HG02588 (cell line): ENCODE measurements around the gene NCF2.
"Not testable (repeated sequence)": the region's sequence is repeated elsewhere in the genome, so short reads cannot be mapped to it uniquely, and the experiment has no call there.

ENCODE experiments used
- ATAC-seq: cut with Tn5 transposase; IDR thresholded peaks from one replicate; pipeline ENCODE4 v1.9.1; 2021; ENCODE audit warnings: mild to moderate bottlenecking, moderate library complexity; ENCODE audit not compliant: unreplicated experiment

NCF2 gene

DNA sequence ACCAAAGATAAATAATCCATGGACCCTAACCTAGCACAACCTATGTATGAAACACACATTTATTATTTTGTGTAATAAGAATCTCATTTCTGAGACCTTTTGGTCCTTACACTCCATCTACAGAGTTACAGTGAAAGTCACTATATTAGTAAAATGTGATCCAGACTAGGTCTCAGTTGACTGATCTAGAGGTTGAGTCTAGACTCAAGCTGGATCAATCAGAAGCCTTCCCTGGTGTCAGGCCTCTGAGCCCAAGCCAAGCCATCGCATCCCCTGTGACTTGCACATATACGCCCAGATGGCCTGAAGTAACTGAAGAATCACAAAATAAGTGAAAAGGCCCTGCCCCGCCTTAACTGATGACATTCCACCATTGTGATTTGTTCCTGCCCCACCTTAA lies 22.7 kb upstream of the NCF2 start:
- not testable (repeated sequence) for ATAC-seq

DNA sequence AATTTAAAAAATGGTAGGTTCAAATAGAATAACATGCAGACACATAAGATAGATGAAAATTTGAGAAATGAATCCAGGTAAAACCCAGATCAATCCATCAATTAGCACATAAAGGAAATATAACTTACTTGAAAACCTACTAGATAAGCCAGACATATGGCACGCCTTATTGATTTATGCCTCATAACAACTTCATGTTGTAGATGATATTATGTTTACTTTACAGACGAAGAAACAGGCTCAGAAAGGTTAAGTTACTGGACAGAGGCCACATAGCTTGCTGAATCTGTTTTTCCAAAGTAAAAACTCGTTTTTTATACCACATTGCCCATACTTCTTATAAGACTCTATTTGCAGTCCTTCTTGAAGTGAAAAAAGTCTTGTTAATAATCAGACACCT lies 22.1 kb upstream of the NCF2 start:
- ATAC-seq, result no peak

DNA sequence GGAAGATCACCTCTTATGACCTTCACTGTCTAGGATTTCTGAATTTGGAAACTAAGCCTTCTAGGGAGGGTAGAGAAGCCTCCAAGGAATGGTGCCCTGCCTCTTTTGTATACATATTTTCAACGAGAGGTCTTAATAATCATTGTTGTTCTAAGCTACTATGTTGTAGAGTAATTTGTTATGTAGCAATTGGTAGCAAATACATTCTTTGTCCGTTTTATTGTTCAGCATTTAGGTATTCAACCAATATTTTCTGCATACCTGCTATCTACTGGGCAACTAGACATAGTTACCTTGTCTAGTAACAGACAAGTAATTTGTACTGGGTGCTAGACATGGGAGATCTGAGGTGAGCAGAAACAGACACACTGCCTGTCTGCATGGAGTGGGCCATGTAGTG lies 20.8 kb upstream of the NCF2 start:
- no peak for ATAC-seq

DNA sequence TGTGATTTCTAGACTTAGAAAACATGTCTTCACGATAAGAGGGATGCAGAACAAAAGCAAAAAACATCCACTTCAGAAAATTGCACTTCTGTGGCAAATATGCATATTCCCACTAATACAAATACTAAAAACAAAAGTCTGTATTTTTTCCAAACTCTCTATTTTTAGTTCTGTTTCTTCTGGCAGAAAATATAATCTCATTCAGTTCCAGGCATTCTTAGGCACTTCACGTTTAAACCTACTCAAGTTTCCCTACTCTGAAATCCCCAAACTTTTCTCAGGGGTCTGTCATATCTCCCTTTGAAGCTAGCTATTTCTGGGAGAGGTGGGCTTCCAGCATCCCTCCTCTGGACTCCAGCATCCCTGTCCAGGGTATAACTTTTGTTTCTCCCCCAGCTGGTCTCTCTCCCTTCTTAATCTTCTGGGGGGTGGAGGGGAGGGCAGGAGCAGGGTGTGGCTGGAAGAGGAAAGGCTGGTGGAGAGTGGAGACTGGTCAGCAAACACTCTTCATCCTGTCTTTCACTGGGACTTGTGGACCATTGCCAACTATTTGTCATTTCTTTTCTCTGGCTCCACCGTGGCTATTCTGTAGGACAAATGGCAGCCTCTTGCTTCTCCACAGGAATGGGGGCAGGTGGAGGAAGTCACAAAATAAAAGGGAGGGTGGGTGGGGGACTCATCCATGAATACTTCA lies 19.6 kb upstream of the NCF2 start:
- ATAC-seq, result no peak

DNA sequence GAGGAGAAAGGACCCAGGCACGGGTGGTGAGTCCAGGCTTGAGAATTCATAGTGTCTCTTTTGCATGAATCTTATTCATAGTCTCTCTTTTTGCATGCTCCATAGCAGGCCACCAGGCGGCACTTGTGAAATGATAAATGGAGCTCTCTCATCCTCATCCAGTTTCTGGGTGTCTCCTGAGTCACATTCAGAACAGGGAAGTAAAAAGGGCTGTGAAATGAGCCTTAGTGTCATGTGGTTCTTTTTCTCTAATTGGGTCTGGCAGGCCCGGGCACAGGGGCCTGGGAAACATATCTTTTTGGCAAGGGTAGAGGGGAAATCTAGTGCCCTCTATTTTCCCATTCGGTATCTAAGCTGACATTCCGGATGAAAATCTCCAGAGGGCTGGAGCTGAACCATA lies 19.1 kb upstream of the NCF2 start:
- ATAC-seq, result no peak

DNA sequence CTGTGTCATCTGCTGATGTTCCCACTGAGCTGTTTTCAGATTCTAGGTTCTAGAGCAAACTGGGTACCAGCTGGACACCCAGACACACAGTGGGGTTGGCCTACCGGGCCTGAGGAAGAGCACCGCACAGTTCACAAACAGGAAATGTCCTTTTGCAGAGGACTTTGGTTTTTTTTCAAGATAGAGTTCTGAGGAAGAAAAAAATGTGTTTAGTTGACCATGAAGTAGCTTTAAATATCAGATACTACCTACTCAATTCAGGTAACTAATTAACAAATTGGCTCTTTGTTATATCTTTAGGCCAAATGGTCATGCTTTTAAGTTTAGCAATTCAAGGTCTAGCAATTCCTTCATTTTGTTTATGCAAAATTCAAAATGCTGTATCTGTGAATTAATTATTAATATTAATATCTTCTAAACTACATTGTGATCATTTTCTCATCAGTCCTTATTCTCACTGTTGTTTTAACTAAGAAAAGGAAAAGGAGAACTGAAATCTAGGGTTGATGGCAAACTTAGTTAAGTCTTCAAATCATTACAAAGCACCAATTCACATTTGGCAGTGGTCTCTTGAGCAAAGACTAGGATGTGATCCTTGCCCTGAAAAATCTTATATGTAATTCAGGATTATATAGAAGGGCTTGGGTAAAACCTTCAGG lies 17.2 kb upstream of the NCF2 start:
- peak; percentile 35 for ATAC-seq

DNA sequence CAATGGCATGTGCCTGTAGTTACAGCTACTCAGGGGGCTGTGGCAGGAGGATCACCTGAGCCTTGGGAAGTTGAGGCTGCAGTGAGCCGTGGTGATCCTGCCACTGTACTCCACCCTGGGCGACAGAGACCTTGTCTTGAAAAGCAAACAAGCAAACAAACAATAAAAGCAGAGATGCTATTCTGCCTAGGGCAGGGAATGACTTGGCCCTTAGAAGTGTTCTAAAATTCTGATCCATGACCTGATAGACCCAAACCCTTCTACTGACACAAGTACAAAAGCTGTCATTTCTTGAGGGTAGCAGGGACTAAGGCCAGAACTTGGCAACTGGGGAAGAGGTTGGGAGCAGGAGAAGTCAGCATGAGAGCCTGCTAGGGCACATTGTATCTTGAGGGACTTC lies 15.6 kb upstream of the NCF2 start:
- ATAC-seq, result no peak

DNA sequence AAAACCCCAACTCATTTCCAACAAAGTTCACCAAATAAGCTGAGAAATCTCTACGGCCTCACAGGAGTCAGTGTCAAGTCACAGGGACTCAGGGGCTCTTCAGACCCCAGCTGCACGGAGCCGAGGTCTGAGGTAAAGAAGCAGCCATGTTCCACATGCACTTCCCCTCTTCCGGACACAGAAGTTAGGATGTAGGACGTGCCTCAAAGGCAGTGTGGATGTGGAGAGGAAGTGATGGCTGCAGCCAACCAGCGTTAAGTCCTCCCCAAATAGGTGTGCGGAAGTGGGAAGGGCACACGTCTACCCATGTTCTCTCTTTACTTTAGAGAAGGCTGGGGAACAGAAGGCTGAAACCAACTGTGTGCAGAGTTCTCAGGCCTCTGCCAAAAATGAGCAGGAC lies 14.6 kb upstream of the NCF2 start:
- peak; percentile 3 for ATAC-seq

DNA sequence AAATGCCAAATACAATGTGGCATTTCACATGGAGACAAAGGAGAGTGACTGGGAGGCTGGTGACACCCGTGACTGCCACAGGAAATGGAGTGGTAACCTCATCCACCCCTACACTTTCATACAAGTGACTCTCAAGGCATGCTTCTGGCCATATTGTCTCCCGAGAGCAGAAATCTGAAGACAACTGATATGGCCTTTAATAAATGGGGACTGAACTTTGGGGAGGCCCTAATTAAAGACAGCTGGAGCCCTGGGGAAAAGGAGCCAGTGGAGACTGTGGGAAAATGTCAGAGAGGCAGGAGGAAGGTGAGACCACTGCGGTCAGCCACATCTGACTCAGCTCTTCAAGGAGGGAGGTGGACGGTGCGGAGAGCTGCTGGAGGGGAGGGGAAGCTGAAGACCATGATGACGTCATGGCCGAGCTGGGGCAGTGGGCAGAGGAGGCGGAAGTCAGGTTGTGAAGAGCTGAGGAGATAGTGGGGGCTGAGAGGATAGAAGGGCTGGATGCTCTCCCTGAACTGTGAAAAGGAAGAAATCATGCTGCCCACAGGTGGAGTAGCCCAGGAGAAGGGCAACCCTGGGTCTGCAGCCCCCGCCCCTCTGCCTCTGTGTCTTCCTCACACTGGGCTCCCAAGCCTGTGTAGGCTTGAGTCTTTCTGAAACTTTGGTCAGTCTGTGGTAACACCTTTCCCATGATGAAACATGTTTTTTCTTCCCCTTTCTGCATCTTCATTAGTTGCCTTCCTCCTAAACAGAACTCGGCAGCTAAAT lies 14.0 kb upstream of the NCF2 start:
- peak; percentile 42 for ATAC-seq

DNA sequence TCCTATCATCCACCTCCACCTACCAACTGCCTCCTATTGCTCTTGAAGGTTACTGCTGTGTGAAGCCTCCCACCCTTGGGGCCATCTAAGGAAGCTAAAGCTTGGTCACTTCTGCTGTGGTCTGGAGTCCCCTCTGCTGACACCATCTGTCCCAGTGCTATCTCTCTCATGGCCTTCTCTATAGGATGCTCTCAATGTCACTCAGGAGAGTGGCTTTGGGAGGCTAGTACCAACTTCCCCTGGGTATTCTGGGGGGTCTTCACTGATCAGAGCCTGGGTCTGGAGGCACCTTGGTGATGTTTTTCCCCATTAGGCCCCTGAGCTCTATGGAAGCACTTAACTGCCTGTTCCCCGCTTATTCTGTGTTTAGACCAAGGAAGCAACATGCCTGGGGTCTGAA lies 12.3 kb upstream of the NCF2 start:
- no peak for ATAC-seq

DNA sequence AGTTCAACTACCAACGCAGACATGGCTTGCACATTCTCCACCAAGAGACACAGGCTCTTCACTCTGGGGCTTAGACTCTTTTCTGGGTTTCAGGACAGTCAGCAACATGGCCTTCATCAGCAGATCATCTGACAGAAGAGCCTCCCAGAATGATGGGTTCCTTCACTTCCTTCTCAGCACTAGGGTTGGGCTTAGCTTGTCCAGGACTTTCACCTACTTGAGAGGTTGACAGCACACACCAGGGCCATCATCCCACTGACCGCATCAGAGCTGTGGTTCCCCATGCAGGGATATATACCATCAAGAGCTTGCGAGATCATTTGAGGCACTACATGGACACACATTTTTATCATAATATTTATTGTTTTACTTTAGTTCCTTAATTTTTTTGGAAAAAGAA lies 10.4 kb upstream of the NCF2 start:
- no peak for ATAC-seq

DNA sequence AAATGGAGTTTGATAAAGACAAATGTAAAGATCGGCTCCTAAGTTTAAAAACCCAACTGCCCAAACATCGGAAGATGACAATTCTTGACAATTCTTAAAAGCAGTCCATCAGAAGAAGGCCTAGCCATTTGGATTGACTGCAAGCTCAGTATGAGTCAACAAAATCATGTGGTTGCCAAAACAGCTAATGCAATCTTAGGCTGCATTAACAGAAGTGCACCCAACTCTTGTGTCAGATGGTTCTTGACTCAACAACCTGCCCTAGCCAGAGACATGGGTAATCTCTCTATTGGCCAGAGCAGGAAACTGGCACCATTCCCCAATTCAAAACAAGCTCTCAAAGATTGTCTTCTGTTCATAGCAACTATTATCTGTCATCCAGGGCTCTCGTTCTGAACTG lies 9.9 kb upstream of the NCF2 start:
- no peak for ATAC-seq

DNA sequence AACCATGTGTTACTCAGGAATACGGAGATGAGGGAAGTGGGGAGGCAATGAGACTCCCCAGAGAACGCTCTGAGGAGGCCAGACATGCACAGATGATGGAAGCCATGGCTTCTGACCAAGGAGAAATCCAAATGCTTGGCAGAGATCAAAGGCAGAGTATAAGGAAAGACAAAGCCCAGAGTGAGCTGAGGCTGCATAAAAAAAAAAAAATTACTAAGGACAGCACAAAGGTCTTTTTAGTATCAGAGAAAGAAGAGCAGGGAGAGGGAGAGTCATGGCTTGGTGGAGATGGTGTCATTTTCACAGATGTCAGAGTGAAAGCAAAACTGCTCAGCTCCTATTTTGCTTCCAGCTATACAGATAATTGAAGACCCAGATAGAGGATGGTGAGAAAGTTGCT lies 8.1 kb upstream of the NCF2 start:
- peak; percentile 57 for ATAC-seq

DNA sequence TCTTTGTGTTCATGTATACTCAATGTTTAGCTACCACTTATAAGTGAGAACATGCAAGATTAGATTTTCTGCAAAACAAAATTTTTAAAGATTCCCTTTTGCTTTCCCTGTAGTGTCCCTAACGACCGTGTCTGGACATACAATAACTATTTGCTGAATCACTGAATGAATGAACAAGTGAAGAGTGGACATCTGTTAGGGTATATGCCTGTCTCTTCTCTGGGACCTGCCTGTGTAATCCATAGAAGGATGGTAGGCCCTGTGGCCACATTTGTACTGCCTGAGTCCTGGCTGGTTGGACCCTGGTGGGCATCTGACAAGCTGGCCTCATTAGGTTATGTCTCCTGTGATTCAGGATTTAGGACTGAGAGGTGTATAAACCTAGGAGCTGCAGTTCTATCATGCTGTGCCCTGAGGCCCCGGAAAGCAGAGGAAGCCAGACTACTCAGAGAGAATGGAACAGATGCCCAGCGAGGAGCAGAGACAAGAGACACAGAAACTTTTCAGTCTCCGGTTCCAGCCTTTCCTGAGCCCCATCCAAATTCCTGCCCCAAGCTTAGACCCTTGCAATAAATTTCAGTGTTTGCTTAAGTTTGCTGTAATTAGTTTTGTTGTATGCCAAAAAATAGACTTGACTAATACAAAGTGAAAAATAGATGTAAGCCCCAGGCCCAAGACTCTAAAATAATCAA lies 7.5 kb upstream of the NCF2 start:
- ATAC-seq, result no peak

DNA sequence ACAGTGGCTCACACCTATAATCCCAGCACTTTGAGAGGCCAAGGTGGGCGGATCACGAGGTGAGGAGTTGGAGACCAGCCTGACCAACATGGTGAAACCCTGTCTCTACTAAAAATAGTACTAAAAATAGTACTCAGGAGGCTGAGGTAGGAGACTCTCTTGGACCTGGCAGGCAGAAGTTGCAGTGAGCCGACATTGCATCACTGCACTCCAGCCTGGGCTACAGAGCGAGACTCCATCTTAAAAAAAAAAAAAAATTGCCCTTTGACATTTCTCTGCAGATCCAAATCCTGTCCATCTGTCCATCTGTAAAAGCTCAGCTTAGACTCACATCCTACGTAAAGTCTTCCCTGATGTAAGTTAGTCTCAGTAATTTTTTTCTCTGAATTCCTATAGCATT lies 6.2 kb upstream of the NCF2 start:
- ATAC-seq, result no peak

DNA sequence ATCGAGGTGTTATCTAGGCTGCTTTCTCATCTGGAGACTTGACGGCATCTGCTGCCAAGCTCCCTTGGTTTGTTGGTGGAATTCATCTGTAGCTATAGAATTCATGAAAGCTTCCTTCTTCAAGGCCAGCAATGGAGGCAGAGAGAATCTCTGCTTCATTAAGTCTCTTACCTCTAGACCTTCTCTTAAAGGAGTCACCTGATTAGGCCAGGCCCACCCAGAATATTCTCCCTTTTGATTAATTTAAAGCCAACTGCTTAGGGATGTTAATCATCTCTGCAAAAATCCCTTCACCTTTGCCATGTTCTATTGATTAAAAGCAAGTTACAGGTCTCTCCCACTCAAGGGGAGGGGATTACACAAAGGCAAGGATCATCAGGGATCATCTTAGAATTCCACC lies 5.3 kb upstream of the NCF2 start:
- ATAC-seq, result no peak

DNA sequence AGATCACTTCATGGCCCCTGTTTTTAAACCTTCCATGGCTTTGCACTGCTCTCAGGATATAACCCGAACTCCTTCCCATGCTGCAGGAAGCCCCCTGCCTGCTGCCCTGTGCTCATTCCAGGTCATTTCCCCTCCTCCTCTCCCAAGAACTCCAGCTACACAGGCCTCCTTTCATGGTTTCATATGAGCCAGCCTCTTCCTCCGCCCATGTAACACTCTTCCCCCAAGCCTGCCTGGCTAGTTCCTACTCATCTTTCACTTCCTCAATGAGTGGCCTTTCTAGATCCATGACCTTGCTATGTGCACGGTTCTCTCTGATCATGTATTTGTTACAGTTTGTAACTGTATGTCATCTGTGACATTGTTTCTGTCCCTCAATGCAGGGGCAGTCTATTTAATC lies 3.1 kb upstream of the NCF2 start:
- peak; percentile 40 for ATAC-seq

DNA sequence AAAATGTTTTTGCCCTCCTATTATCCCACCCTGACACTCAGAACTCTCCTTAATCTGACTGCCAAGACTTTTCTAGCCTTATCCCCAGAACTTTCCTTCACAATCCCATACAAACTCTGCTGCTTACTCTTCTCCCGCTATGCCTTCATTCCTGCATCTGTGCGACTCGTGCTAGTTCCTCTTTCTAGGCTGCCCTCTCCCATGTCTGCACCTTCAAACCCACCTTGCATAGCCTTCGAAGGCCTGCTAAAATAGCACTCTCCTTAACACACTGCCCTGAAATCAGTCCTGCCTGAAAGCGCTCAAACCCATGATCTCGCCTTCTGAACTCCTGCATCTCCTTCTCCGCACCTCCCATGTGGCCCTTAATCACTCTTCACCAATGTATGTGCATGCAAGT lies 2.5 kb upstream of the NCF2 start:
- ATAC-seq, result no peak

DNA sequence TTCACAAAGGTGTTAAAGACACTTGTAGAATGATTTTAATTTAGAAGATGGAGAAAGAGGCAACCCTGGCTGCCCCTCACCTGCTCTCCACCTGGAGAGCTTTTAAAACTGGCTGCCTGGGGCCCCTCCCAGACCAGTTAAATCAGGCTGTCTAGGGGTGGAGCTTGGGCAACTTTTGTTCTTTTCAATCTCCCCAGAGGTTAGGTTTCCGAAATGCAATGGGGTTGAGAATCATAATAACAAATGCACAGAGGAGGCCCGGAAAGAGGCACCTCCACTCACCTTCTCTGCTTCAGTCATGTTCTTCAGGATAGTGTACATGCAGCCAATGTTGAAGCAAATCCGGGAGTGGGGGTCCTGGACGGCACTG lies 400 bp downstream of the NCF2 start:
- peak; percentile 14 for ATAC-seq

DNA sequence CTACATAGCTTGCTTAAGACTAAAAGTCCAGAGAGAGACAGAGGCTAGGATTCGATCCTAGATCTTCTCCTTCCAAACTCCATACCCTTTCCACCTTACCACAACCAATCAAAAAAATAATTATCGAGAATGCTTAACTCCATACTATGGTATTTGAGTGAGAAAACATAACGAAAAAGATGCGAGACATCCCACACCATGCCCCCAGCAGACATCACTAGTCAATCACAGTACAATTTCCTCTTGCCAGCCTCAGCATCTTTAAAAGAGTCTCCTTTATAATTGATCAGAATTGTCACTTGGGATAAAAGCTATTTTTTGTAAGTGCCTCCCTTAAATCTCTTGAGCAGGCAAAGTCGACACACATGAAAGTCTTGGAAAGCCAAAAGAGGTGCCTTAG lies 875 bp downstream of the NCF2 start:
- no peak for ATAC-seq

DNA sequence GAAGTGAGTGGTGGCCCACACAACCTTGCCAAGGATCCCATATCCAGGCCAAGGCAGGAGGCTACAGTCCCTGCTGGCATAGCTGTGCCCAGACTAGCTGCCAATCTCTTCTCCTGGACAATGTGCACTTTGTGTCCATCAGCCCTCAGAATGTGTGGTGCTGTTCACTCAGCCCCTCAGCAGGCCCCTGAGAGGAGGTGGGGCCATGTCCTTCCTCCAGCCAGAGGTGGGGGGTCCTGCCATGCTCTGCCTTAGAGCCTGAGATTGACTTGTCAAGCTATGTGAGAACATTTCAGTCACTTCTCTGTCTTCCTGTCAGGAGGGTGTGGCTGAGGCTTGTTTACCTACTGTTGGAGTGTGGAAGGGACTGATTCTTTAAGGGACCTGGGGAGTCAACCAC lies 1.4 kb downstream of the NCF2 start:
- ATAC-seq, result no peak

DNA sequence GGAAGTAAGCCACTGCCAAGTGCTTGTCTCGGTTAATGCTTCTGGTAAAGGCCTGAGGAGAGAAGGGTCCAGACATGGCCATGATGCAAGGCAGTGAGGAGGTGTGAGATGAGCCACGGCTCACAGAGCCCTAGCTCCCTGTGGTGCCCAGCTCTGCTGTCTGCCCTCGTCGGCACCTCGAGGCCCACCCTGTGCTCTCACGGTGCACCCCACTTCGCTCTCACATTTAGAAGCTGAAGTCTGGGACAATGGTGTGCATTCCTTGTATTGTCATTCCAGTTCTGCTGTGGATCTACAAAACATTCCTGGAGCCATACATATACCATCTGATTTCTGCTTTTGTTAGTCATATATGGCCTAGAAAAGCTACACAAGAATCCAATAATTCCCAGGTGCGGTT lies 3.3 kb downstream of the NCF2 start:
- no peak for ATAC-seq
